Fibroblast of mammary gland (primary cell): Measurements from ENCODE around the gene NOL9.

Experiments
- DNase-seq: peaks from one replicate; pipeline ENCODE4 v3.0.0-alpha.2; 2010; ENCODE audit warnings: low read depth
- H3K4me3 ChIP-seq: 2 replicates; pipeline ENCODE4 v1.5.1; 2011; ENCODE audit warnings: low read depth, mild to moderate bottlenecking, low read length, moderate library complexity; ENCODE audit not compliant: control insufficient read depth
- CTCF ChIP-seq: conservative IDR thresholded peaks from 2 replicates; pipeline ENCODE4 v1.5.1; 2011; ENCODE audit warnings: low read depth, low read length, inconsistent platforms; ENCODE audit not compliant: control insufficient read depth, insufficient read depth

NOL9 gene

GRCh38 chr1:6473156-6473555 is 81.2 kb downstream of the NOL9 start:
- TF ChIP-seq CTCF, result no peak
- H3K4me3 ChIP-seq, result no peak overlapping the region
- no peak for DNase-seq

- no peak overlapping the region for H3K4me3 ChIP-seq
- peak; percentile 15 for TF ChIP-seq CTCF
- no peak for DNase-seq
These were observed 81.9 kb downstream of the NOL9 start for GRCh38 chr1:6472391-6472790.

- TF ChIP-seq CTCF, result no peak
- H3K4me3 ChIP-seq, result no peak overlapping the region
- no peak for DNase-seq
These were observed 82.3 kb downstream of the NOL9 start for GRCh38 chr1:6471970-6472368.
